GM12875 (cell line): ENCODE measurements around the gene DMRT2.

Experiments used
- H3K4me3 ChIP-seq: one replicate; pipeline ENCODE4 v1.5.1; 2011; ENCODE audit warnings: low read depth, low read length, control low read depth
- TF ChIP-seq, protein P1 (sequence below): IDR thresholded peaks from 2 replicates; pipeline ENCODE4 v1.5.1; 2011; ENCODE audit warnings: low read depth, mild to moderate bottlenecking, control low read depth, inconsistent platforms, low read length, moderate library complexity, borderline replicate concordance; ENCODE audit not compliant: insufficient read depth

DMRT2 gene

DNA sequence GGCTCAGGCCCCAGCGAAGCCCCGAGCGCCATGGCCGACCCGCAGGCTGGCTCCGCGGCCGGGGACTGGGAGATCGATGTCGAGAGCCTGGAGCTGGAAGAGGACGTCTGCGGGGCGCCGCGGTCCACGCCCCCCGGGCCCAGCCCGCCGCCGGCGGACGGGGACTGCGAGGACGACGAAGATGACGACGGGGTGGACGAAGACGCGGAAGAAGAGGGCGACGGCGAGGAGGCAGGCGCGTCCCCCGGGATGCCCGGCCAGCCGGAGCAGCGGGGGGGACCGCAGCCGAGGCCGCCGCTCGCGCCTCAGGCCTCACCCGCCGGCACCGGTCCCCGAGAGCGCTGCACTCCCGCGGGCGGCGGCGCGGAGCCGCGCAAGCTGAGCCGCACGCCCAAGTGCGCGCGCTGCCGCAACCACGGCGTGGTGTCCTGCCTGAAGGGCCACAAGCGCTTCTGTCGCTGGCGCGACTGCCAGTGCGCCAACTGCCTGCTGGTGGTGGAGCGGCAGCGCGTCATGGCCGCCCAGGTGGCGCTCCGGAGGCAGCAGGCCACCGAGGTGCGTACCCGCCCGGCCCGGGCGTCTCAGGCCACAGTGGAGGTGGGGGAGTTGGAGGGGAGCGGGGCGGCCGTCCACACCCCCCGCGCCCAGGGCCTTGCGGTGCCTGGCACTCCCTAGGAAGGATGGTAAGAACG lies 1.6 kb downstream of the DMRT2 start:
- no peak overlapping the region for H3K4me3 ChIP-seq
- TF ChIP-seq, protein P1, sequence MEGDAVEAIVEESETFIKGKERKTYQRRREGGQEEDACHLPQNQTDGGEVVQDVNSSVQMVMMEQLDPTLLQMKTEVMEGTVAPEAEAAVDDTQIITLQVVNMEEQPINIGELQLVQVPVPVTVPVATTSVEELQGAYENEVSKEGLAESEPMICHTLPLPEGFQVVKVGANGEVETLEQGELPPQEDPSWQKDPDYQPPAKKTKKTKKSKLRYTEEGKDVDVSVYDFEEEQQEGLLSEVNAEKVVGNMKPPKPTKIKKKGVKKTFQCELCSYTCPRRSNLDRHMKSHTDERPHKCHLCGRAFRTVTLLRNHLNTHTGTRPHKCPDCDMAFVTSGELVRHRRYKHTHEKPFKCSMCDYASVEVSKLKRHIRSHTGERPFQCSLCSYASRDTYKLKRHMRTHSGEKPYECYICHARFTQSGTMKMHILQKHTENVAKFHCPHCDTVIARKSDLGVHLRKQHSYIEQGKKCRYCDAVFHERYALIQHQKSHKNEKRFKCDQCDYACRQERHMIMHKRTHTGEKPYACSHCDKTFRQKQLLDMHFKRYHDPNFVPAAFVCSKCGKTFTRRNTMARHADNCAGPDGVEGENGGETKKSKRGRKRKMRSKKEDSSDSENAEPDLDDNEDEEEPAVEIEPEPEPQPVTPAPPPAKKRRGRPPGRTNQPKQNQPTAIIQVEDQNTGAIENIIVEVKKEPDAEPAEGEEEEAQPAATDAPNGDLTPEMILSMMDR, result 0 out of 2 replicates have a peak, but pooled peaks have one; percentile 15

DNA sequence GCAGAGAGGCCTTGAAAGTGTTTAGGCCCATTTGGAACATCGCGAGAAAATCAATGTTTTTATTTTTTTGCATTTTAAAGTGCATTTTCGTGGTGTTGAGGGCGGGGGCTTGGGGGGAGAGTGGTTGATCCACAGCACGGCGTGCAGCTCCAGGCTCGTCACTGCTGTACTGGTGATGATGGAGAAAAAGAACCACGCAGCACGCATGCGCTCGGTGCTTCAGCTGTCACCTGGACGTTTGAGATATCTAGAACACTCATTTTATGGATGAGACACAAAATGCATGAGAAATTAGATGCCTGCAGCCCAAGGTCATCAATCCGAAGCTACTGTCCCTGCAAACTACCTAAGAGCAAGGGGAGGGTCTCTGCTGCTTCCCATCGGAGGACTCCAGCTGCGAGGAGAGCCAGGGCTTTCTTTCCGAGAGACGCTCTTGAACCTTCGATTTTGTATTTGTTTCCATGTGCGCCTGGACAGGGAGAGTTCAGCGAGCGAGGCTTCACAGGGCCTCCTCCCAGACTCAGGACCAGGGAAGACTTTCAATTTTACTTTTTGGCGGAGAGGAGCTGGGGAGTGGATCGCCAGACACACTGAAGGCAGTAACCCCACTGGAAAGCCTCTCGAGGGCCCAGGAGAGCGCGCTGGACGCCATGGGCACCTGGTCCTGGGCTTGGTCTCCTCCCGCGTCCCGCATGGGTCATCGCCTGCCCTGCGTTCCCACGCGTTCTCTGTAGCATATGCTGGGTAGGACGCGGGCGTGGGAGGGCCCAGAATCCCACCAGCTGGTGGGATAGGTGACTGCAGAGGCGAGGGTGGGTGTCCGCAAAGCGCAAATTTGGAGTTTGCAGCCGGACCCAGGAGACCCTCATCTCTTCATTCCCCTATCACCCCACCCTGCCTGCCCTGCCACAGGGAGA lies 2.5 kb downstream of the DMRT2 start:
- H3K4me3 ChIP-seq, result no peak overlapping the region
- TF ChIP-seq, protein P1, result no peak

DNA sequence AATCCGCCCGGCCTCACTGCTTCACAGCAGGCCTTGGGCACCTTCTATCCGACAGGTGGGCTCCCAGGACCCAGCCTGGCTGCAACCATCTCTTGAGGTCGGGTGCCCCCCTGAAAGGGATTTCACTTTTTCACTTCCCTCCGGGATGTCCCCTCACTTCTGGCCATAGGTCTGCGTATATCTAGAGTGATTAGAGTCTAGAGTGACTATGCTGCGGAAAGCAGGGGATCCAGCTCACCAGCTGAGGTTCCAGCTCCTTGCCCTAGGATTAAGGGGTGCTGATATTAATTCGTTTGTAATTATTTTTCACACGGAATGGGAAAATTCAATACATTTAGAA lies 3.1 kb downstream of the DMRT2 start:
- no peak overlapping the region for H3K4me3 ChIP-seq
- TF ChIP-seq, protein P1, result no peak

DNA sequence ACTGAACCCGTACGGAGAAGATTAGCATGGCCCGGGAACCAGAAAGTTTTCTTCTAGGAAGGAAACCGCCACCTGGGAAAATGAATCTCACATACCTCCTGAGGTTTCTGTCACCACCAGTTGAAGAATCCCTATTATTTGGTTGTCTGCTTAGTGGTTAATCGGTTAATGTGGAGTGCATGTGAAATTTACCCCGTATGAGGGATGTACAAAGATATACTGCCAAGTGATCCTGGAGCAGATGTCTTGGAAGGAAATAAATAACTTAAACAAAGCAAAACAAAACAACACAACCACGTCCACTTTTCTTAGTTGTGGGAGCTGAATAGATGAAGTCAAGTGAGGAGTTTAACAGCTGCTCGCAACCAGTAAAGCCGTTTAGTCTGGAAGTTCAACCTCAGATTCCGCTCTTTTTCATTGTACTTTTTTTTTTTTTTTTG lies 3.8 kb downstream of the DMRT2 start:
- no peak overlapping the region for H3K4me3 ChIP-seq
- TF ChIP-seq, protein P1, result no peak

GRCh38 chr9:1055166-1055565 lies 5.0 kb downstream of the DMRT2 start:
- TF ChIP-seq, protein P1, result no peak
- no peak overlapping the region for H3K4me3 ChIP-seq

DNA sequence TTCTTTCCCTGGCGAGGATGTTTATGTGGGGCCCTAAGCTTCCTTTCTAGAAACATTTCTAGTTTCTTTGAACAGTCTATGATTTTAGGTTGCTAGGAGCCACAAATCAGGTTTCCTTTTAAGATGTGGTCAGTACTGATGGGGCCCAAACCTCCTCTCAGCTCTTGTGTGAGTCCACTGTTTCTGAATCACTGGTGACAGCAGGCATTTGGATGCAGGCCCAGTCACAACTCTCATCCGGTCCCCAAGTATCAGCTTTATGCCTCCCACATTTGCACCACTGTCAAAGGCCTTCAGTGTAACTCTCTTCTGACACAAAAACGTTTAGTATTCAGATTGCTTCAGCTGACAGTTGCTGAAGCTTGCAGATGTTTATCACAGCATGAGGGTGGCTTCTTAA lies 7.8 kb downstream of the DMRT2 start:
- TF ChIP-seq, protein P1, result no peak
- H3K4me3 ChIP-seq, result no peak overlapping the region
